ENCODE measurements around the gene IRF2.

Gene IRF2

GRCh38 chr4:184475096-184475461 is 729 bp upstream of the IRF2 start:
- no peak for DNase-seq (ENCODE audit: extremely low read depth in 1 of 2, low read depth in 1 of 2)

- no peak for DNase-seq (ENCODE audit: extremely low read depth in 1 of 2, low read depth in 1 of 2)
Measured at GRCh38 chr4:184473499-184474262, 669 bp downstream of the IRF2 start.

DNA sequence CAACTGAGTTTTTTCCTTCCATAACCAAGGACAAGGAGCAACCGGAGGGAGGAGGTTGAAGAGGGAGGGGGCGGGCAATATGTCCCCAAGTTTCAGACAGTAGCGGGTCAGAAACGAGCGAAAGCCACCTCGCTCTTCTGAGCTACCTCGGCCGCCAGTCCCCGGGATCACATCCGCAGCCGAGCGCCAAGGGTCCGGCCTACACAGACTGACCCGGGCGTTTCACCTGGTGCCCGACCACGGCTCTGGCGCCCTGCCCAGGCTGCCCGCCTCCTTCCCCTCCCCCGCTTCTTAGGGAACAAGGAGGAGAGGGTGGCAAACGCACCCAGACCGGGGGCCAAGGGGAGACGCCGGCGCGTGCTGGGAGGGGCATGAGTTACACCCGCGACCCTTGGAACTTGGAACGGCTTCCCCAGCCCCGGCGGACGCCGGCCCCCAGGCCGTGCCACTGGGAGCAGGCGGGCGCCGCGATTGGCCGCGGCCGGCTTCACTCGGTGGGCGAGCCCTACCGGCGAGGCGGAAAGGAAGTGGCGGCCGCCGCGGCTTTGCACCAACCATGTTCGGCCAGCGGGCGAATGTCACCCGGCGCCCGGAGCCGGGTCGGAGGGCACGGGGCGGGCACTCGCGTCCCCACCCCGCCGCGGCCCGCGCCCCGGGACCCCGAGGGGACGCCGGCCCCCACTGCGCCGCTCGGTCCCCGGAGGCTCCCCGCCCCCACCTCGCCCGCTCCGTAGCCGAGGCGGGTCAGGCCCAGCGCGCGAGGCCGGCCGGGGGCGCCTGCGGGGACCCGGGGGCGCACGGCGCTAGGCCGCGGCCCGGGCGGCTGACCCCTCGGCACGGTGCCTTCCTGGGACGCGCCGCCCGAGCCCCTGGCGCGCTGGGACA is 1.5 kb downstream of the IRF2 start:
- DNase-seq (ENCODE audit: extremely low read depth in 1 of 2, low read depth in 1 of 2): peak in 1 of 2 donors; percentile 29

DNA sequence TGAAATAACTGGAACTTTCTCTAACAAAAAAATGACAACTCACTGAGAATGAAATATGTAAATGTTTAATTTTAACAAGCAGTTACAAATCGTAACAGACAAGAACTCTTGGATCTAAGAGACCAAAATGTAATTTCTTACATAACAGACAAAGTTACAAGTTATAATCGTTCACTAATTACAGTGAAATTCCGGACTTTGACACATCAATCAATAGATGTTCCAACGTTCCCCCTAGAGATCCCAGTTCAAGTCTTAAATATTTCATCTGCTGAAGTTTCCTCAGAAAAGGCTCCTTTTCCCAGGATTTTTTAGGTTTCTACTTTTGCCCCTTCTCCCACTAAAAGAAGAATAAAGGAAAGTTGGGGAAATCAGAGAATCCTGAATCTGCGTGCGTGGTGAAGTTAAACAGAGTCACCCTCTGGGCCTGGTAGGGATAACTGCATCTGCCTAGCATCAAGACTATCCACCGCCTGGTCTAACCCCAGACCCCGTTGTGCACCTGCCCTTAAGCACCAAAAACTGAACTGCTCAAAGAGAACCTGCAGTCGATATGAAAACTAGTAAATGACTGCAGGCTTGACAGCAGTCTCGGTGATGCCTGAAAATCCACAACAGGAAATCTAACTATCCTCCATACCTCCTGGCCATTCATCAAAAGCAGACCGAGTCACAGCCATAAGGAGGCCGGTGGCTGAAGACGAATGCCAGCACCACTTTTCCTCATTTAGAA is 2.3 kb downstream of the IRF2 start:
- DNase-seq (ENCODE audit: extremely low read depth in 1 of 2, low read depth in 1 of 2): no peak

DNA sequence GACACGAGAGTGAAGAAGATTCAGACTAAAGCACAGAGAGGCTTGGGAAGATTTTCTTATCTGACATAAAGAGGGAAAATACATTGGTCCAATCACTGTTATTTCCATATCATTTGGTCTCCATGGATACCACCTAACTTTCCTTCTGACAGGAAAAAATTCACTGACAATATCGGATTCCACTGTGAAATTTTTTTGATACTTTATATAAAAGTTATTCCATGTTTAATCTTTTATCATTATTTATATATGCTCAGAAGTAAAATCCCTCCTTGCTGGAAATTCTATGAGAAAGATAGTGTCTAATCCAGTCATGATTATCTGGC is 3.6 kb downstream of the IRF2 start:
- no peak for DNase-seq (ENCODE audit: extremely low read depth in 1 of 2, low read depth in 1 of 2)

DNA sequence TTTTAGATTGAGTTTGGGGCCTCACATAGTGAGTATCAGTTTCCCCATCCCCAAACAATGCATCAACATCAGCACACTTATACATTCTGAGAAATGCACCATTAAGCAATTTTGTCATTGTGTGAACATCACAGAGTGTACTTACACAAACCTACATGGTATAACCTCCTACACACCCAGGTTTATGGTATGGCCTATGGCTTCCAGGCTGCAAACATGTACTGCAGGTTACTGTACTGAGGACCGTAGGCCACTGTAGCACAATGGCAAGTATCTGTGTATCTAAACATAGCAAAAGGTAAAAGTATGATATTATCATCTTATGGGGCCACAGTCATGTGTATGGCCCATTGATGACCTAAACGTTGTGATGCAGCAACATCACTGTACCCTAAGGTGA is 7.7 kb downstream of the IRF2 start:
- DNase-seq (ENCODE audit: extremely low read depth in 1 of 2, low read depth in 1 of 2): no peak

GRCh38 chr4:184464759-184465454 is 9.4 kb downstream of the IRF2 start:
- no peak for DNase-seq (ENCODE audit: extremely low read depth in 1 of 2, low read depth in 1 of 2)

- no peak for DNase-seq (ENCODE audit: extremely low read depth in 1 of 2, low read depth in 1 of 2)
Measured at GRCh38 chr4:184463856-184464255, 10.5 kb downstream of the IRF2 start.

DNA sequence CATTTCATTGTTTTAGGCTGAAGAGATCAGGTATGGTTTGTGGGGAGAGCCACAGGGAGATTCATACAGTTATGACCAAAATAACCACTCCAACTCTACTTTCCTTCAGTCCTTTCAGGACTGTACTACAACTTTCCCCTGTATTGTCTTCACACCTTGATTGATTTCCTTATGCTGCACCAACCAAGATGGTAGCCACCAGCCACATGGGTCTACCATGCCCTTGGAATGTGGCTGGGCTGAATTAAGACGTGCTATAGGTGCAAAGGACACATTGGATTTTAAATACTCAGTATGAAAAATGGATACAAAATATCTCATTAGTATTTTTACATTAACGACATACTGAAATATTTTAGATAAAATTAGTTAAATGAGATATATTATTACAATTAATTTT is 11.2 kb downstream of the IRF2 start:
- DNase-seq (ENCODE audit: extremely low read depth in 1 of 2, low read depth in 1 of 2): no peak

GRCh38 chr4:184462724-184463123 is 11.6 kb downstream of the IRF2 start:
- DNase-seq (ENCODE audit: extremely low read depth in 1 of 2, low read depth in 1 of 2): no peak

DNA sequence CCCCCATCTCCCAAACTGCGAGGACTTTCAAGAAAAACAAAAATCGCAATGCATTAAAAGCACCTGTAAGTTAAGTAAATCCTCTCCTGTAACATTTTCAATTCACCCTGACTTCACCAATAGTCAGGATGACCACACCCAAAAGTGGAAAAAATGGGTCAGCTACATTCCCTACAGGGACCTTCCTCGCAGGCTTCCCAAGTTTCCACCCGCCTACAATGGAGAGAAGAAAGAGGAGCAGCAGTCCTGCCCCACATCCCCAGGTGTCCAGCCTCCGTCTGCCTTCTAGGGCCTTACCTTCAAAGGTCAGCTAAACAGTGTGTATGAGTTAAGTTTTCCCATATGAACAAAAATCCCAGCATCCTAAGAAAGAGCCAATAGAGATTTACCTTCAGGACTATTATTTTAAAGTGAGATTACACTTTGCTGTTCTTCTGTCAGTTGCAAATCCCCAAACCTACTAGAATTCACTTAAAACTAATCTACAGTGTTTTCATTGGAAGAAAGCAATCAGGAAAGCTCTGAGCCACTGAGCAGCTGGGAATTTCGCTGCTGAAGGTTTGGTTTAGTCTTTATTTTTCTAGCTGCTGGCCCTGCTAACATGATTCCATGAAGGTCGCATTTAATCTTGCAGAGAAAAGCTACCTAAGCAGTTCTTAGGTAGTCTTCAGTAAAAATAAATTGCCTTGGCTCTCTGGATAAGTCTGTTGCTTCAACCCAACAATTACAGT is 12.5 kb downstream of the IRF2 start:
- no peak for DNase-seq (ENCODE audit: extremely low read depth in 1 of 2, low read depth in 1 of 2)

- no peak for DNase-seq (ENCODE audit: extremely low read depth in 1 of 2, low read depth in 1 of 2)
Measured at GRCh38 chr4:184460499-184461285, 13.7 kb downstream of the IRF2 start.

- no peak for DNase-seq (ENCODE audit: extremely low read depth in 1 of 2, low read depth in 1 of 2)
Measured at GRCh38 chr4:184459413-184459812, 14.9 kb downstream of the IRF2 start.

DNA sequence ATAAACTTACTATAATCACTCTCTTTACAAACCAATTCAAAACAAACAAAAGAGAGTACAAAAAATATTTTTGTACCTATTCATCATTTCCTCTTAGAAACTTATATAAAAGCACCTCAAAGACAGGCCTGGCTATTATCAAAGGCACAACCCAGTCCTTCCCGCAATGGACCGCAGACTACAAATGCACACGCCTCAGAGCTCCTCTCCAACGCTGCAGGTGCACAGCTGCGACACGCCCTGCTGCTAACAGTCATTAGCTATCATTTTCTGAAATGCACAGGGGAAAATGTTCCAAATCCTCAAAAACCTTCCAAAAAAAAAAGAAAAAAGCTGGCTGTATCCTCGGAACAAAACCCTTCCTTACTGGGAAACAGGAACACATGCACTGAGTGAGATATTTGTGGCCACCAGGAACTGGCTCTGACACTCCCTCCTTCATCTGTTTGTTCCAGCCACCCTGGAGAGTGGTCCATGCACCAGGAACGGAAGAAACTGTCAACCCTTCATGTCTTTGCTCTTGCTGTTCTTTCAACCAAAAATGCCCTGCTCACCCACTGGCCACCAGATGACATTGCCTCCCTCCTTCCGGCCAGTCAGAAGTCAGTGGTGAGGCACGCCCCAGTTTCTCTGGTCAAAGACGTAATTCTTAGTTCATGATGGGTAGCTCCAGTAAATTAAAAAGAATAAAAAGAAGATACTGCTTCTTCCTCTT is 16.7 kb downstream of the IRF2 start:
- no peak for DNase-seq (ENCODE audit: extremely low read depth in 1 of 2, low read depth in 1 of 2)

DNA sequence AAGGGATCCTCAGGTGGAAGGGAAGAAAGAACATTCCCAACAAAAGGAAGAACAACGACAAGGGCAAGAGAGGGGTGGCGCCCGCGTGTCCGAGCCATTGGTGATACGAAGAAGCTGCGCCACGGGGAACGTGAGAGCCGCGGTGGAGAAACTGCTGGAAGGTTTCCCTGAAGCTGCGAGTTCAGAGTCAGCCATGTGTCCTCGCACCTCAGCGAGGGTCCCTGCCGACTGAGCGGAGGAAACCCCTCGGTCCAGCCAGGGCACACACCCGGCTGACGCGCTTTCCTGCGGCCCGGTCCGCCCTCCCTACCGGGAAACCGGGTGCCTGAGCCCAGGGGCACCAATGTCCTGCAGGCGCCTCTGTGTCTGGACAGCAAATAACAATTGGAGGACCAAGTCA is 18.0 kb downstream of the IRF2 start:
- DNase-seq (ENCODE audit: extremely low read depth in 1 of 2, low read depth in 1 of 2): no peak

DNA sequence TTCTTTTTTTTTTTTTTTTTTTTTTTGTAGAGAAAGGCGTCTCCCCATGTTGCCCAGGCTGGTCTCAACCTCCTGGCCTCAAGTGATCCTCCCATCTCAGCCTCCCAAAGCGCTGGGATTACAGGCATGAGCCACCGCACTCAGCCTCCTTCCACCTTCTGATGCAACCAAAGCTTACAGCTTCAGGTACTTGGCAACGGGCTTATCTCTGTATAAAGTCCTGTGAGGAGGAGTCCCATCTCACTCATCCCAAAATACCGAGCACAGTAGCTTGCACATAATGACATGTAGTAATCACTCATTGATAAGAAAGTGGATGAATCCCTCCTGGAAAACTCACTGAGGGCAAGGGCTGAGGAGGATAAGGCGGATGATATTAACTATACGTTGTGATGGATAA is 19.1 kb downstream of the IRF2 start:
- no peak for DNase-seq (ENCODE audit: extremely low read depth in 1 of 2, low read depth in 1 of 2)

DNA sequence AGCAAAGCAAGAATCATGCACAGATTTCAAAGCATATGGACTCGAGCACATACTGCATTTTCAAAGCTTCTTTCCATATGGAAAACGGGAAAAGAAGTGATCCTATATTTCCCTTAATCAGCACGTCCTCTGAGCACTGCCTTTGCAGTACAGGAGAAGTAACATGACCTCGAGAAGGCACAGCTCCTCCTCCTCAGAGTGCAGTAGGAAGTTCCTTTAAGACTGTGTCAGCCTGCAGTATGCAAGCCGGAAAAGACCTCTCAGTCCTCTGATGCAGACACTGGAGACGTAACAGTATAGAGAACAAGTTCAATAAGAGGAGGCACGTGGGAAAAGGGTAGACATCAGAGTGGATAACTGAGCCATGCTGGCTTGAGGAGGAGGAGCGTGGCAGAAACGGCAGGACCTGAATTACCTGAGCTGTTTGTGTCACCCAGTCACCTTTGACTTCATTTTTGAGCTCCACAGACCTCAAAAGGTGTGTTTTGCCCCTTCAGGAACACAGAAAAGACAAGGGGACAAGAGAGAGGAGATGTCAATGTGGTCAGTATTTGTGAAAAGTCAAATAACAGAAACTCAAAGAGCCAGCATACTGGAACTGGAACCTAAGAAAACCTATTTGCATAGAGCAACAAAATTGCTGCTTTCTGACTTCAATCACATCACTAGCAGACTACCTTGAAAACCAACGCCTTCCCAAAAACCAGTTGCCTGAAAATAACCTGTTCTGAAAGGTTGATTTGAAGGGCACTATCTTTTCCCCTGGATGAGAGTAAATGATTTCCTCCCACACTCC is 20.8 kb downstream of the IRF2 start:
- no peak for DNase-seq (ENCODE audit: extremely low read depth in 1 of 2, low read depth in 1 of 2)

GRCh38 chr4:184452740-184453139 is 21.6 kb downstream of the IRF2 start:
- no peak for DNase-seq (ENCODE audit: extremely low read depth in 1 of 2, low read depth in 1 of 2)

Data from activated CD8-positive, alpha-beta memory T cell treated with anti-CD3 and anti-CD28 coated beads for 1 hour (primary cell).